Measurements from ENCODE around the gene TATDN3. TPM values are rescaled to one million over a fixed set of nuclear protein-coding genes. Genes with fewer than 3 reads are reported as not detected.
A peak's percentile ranks its signal among the peaks of the same experiment; 100 is the strongest.

TATDN3 gene
- total RNA-seq (2022) (9.3 and 10.3 TPM in 2 replicates), Bru-seq, nascent RNA (percentile 55 among the genes with signal in this experiment), BruChase-seq, experiment 1, labeled RNA remaining after a 6-hour chase (percentile 56 among the genes with signal in this experiment), BruChase-seq, experiment 2, labeled RNA remaining after a 2-hour chase (percentile 56 among the genes with signal in this experiment)
- long read RNA-seq, transcript TATDN3-201 (10 exons, 2,321 nt), result major isoform, 10 of 18 reads
- long read RNA-seq, transcript TATDN3-202 (10 exons, 2,389 nt), result minor isoform, 6 of 18 reads
- long read RNA-seq, partial matches to known transcripts, result 0 of 18 reads
- long read RNA-seq, other reads (novel, unspliced or antisense), result 1 of 18 reads

GRCh38 chr1:212791676-212792395 is at the start of gene TATDN3, which contains the start of gene NSL1:
TSS of gene TATDN3 (plus strand) at chr1:212791894. CDS start at chr1:212791922, 28 bp downstream.
TSS of gene NSL1 (minus strand) at chr1:212791777. CDS start at chr1:212791763, 14 bp downstream.
- Mint-ChIP-seq H3K9me3 (ENCODE audit: low read depth, unreplicated experiment) (no peaks in the 10 kb centered on the region), H3K27me3 (ENCODE audit: unreplicated experiment) (no peaks in the 10 kb centered on the region), H3K4me3 (ENCODE audit: low read depth, unreplicated experiment) (peak within 1 kb of the TSS; percentile 76), H3K27ac (ENCODE audit: unreplicated experiment) (peak within 1 kb of the TSS; percentile 58), H3K36me3 (ENCODE audit: insufficient read depth, unreplicated experiment) (peaks cover 26% of the 10 kb centered on the region), H3K4me1 (ENCODE audit: low read depth, unreplicated experiment) (peaks cover 32% of the 10 kb centered on the region)
- CTCF ChIA-PET, result interaction anchor here (0.7 to 1.6 kb wide), 3 partner anchors 42 to 142 kb away, joined by 4 to 5 read pairs (median 4); partner anchors contain the start of gene FLVCR1
- TF ChIP-seq CTCF (IDR thresholded peaks at IDR 0.05; ENCODE audit: unreplicated experiment), result no peak
- peak; percentile 98 for DNase-seq
- intact Hi-C loops (cut with micrococcal nuclease; ENCODE audit: unreplicated experiment), result loop anchor here (2.0 kb wide), 1 partner anchor 65 kb away; no protein-coding TSS in a partner anchor
- TSS peak; percentile 87 for BruUV-seq (replicated peaks)

DNA sequence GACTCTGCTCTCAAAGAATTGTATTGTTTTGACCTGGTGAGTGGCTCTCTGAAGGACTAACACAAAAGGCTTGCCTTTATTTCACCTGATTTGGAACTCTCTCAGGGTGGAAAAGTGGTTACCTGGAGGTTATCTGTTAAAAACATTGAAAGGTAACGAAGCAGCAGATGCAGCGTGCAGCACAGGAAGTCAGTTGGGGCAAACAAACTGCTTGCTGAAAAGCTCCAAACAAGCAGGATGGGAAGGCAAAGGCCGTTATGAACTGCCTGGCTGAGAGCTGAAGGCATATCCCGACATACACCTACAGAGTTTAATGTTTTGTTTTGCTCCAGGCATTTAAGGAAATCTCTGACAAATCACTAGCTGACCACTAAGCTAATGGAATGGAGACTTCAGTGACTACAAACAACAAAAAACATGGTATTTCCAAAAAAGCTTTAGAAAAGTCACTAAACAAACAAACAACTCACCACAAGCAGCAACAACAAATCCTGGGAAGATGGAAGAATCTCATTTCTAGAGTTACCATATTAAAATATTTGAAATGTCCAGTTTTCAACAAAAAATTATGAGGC is 47.7 kb upstream of the TATDN3 start:
- CTCF ChIA-PET, result interaction anchor here (1.4 kb wide), 1 partner anchor 8 kb away, joined by 4 read pairs; no protein-coding TSS in a partner anchor
- no peaks in the 10 kb centered on the region for H3K9me3 Mint-ChIP-seq (ENCODE audit: low read depth, unreplicated experiment)
- no peak for TF ChIP-seq CTCF (IDR thresholded peaks at IDR 0.05; ENCODE audit: unreplicated experiment)
- intact Hi-C loops (cut with micrococcal nuclease; ENCODE audit: unreplicated experiment), result no loop called here
- H3K4me3 Mint-ChIP-seq (ENCODE audit: low read depth, unreplicated experiment), result no peak overlapping the region
- H3K4me1 Mint-ChIP-seq (ENCODE audit: low read depth, unreplicated experiment), result no peaks in the 10 kb centered on the region
- H3K27me3 Mint-ChIP-seq (ENCODE audit: unreplicated experiment), result no peaks in the 10 kb centered on the region
- H3K36me3 Mint-ChIP-seq (ENCODE audit: insufficient read depth, unreplicated experiment), result no peaks in the 10 kb centered on the region
- no peak for DNase-seq
- H3K27ac Mint-ChIP-seq (ENCODE audit: unreplicated experiment), result no peak overlapping the region
- BruUV-seq (replicated peaks), result no TSS peak

GRCh38 chr1:212745303-212745702 is 46.4 kb upstream of the TATDN3 start:
- intact Hi-C loops (cut with micrococcal nuclease; ENCODE audit: unreplicated experiment), result no loop called here
- Mint-ChIP-seq H3K36me3 (ENCODE audit: insufficient read depth, unreplicated experiment) (peaks cover 5% of the 10 kb centered on the region), H3K27ac (ENCODE audit: unreplicated experiment) (no peak overlapping the region), H3K4me3 (ENCODE audit: low read depth, unreplicated experiment) (no peak overlapping the region), H3K9me3 (ENCODE audit: low read depth, unreplicated experiment) (no peaks in the 10 kb centered on the region), H3K4me1 (ENCODE audit: low read depth, unreplicated experiment) (peaks cover 7% of the 10 kb centered on the region), H3K27me3 (ENCODE audit: unreplicated experiment) (no peaks in the 10 kb centered on the region)
- CTCF ChIA-PET, result no interaction called here
- DNase-seq, result no peak
- TF ChIP-seq CTCF (IDR thresholded peaks at IDR 0.05; ENCODE audit: unreplicated experiment), result no peak
- BruUV-seq (replicated peaks), result no TSS peak

GRCh38 chr1:212746546-212746945 is 45.1 kb upstream of the TATDN3 start:
- DNase-seq, result no peak
- H3K9me3 Mint-ChIP-seq (ENCODE audit: low read depth, unreplicated experiment), result no peaks in the 10 kb centered on the region
- H3K36me3 Mint-ChIP-seq (ENCODE audit: insufficient read depth, unreplicated experiment), result peaks cover 10% of the 10 kb centered on the region
- H3K4me1 Mint-ChIP-seq (ENCODE audit: low read depth, unreplicated experiment), result peaks cover 12% of the 10 kb centered on the region
- H3K4me3 Mint-ChIP-seq (ENCODE audit: low read depth, unreplicated experiment), result no peak overlapping the region
- BruUV-seq (replicated peaks), result no TSS peak
- intact Hi-C loops (cut with micrococcal nuclease; ENCODE audit: unreplicated experiment), result no loop called here
- CTCF ChIA-PET, result no interaction called here
- no peaks in the 10 kb centered on the region for H3K27me3 Mint-ChIP-seq (ENCODE audit: unreplicated experiment)
- TF ChIP-seq CTCF (IDR thresholded peaks at IDR 0.05; ENCODE audit: unreplicated experiment), result no peak
- H3K27ac Mint-ChIP-seq (ENCODE audit: unreplicated experiment), result no peak overlapping the region
